ENCODE measurements around the gene SYCP1.
"Not testable (repeated sequence)": the region's sequence is repeated elsewhere in the genome, so short reads cannot be mapped to it uniquely, and the experiment has no call there.

SYCP1 gene

DNA sequence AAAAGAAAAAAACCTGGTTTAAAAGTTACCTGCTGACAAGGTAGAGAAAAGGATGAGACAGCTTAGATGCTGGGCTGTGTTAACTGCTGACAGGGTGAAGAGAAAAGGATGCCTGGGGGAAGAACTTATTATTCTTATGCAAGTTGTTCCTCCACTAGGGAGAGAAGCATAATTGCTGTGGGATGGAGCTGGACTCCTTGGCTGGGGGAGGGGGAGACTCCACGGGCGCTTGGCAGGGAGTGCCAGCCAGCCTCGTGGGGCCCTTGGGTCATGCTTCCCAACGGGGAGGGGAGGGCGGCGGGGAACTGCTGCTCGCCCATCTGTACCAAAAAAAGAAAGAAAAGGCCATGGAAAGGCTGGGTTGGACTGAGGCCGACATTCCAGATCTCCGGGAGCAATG, 47.2 kb downstream of the SYCP1 start:
- Mint-ChIP-seq H3K4me1 (no peaks in the 10 kb centered on the region), H3K9me3 (no peaks in the 10 kb centered on the region), H3K4me3 (no peak overlapping the region), H3K27me3 (peaks cover 19% of the 10 kb centered on the region), H3K27ac (no peak overlapping the region)
- ATAC-seq, result no peak
- DNase-seq, result no peak

DNA sequence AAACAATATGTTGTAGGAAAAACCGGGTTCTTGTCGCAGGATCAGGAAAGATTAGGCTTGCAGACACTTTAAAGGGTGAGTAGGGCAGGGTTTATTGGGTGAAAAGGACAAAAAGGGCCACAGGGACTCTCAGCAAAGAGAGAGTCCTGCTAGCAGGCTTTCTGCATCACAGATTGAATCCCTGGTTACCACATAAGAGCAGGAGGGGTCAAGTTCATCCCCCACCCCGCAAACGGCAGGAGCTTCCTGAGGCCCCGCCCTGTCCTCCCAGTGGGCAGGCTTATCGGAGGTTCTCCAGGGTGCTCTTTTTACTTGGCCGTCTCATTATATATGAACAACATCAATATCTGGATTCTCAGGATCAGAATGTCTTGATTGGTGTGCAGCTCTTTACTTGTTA, 47.7 kb downstream of the SYCP1 start:
- no peaks in the 10 kb centered on the region for H3K4me1 Mint-ChIP-seq
- no peak overlapping the region for H3K4me3 Mint-ChIP-seq
- no peaks in the 10 kb centered on the region for H3K9me3 Mint-ChIP-seq
- DNase-seq (no peak), ATAC-seq (no peak)
- no peak overlapping the region for H3K27ac Mint-ChIP-seq
- peaks cover 14% of the 10 kb centered on the region for H3K27me3 Mint-ChIP-seq

DNA sequence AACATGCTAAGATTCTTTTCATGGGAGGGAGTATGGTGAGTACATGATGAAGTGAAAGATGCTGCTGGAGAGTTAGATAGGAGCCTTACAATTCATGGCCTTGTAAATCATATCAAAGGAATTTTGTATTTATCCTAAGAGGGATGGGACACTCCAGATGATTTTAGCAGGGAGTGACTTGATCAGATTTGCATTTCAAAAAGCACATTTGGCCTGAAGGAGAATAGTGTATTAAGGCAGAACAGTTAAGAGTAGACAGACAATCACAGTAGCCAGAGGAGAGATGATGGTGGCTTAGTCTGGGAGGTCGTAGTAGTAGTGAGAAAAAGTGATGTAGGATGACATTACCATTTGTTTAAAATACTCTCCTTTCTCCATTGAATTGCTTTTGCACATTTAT, 48.8 kb downstream of the SYCP1 start:
- no peaks in the 10 kb centered on the region for H3K9me3 Mint-ChIP-seq
- H3K4me3 Mint-ChIP-seq, result no peak overlapping the region
- ATAC-seq, result no peak
- no peaks in the 10 kb centered on the region for H3K4me1 Mint-ChIP-seq
- H3K27me3 Mint-ChIP-seq, result peaks cover 10% of the 10 kb centered on the region
- no peak overlapping the region for H3K27ac Mint-ChIP-seq
- DNase-seq, result no peak

DNA sequence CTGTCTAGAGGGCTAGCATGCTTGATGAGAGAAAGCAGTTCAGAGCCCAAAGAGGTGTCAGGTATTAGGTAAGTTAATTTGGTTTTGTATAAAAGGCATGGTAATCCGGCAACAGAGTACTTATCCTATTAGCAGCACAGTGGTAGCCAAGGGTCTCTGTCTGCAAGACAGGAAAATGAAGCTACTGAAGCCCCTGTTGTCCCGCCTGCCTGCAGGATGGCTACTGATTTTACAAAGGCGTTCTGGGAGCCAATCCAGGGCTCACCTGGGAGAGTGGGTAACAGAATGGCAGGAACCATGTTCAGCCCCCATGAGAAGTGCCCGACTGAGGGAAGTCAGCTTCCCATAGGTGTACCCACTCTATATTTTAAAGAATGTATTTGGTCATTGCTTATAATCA, 61.1 kb downstream of the SYCP1 start:
- not testable (repeated sequence) for H3K27ac Mint-ChIP-seq, ATAC-seq, H3K9me3 Mint-ChIP-seq, H3K4me1 Mint-ChIP-seq, H3K4me3 Mint-ChIP-seq, DNase-seq
- H3K27me3 Mint-ChIP-seq, result peaks cover 44% of the 10 kb centered on the region

DNA sequence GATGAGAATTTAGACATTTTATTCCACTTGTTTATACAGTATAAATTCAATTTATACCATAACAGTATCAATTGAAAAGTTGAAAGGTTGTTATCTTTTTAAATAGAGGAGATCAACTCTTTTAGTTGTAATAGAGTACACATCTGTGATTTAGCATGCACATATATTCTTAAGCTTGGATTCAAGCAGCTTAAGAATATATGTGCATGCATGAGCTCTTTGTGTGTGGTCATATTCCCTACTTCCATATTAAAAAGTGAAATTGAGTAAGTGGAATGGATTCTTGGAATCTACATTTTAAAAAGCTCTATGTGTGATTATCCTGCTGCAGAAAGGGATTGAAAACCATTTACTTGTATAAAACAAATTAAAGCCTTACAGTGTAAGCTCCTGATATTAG, 71.9 kb downstream of the SYCP1 start:
- H3K4me3 Mint-ChIP-seq, result no peak overlapping the region
- no peak for ATAC-seq
- peaks cover 31% of the 10 kb centered on the region for H3K27me3 Mint-ChIP-seq
- H3K9me3 Mint-ChIP-seq, result peaks cover 7% of the 10 kb centered on the region in 2 donors
- no peak overlapping the region for H3K27ac Mint-ChIP-seq
- H3K4me1 Mint-ChIP-seq, result peaks cover 7% of the 10 kb centered on the region
- DNase-seq, result no peak

DNA sequence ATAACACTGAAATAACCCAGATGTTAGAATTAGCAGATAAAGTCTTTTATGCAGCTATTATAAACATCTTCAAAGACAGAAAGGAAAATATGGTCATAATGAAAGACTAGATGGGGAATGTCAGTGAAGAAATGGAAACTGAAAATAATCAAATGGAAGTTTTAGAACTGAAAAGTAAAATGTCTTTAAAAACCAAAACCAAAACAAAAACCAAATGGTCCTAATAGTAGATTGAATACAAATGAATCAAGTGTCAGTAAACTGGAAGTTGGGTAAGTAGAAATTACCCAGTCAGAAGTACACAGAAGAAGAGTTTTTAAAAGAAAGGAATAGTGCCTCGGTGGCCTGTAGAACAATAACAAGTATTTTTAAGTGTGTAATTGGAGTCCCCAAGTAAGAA, 72.7 kb downstream of the SYCP1 start:
- peaks cover 26% of the 10 kb centered on the region for H3K27me3 Mint-ChIP-seq
- no peak for ATAC-seq
- no peak for DNase-seq
- no peak overlapping the region for H3K27ac Mint-ChIP-seq
- peaks cover 7 to 11% of the 10 kb centered on the region in 2 donors for H3K9me3 Mint-ChIP-seq
- no peak overlapping the region for H3K4me3 Mint-ChIP-seq
- H3K4me1 Mint-ChIP-seq, result peaks cover 7% of the 10 kb centered on the region

DNA sequence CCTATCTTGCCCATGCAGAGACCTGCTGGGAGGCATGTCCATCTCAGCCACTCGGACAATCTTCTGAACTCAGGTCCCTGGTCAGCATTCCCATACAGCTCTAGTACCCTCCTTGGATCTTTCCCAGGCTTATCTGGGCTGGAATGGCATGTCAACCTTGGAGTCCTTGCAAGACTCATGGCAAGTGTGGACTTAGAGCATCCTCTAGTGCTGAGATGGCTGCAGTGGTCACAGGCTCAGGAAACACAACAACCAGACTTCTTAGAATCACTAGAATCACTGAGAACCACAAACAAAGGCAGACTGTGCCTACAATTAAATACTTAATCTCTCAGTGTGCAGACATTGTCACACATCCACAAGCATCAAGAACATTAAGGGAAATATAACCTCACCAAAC, 101.9 kb downstream of the SYCP1 start:
- no peak for DNase-seq
- Mint-ChIP-seq H3K4me1 (no peaks in the 10 kb centered on the region), H3K4me3 (no peak overlapping the region), H3K9me3 (peaks cover 0 to 4% of the 10 kb centered on the region in 2 donors), H3K27me3 (peaks cover 32% of the 10 kb centered on the region), H3K27ac (no peak overlapping the region)
- no peak for ATAC-seq

DNA sequence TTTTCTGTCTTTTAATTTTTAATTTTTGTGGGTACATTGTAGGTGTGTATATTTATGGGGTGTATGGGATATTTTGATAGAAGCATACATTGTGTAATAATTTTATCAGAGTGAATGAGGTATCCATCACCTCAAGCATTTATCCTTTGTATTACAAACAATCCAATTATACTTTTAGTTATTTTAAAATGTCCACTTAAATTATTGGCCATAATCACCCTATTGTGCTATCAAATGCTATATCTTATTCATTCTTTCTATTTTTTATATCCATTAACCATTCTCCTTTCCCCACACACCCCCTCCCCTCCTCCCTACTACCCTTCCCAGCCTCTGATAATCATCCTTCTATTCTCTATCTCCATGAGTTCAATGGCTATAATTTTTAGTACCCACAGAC, 104.8 kb downstream of the SYCP1 start:
- peaks cover 0 to 4% of the 10 kb centered on the region in 2 donors for H3K9me3 Mint-ChIP-seq
- no peak overlapping the region for H3K27ac Mint-ChIP-seq
- H3K4me1 Mint-ChIP-seq, result no peaks in the 10 kb centered on the region

DNA sequence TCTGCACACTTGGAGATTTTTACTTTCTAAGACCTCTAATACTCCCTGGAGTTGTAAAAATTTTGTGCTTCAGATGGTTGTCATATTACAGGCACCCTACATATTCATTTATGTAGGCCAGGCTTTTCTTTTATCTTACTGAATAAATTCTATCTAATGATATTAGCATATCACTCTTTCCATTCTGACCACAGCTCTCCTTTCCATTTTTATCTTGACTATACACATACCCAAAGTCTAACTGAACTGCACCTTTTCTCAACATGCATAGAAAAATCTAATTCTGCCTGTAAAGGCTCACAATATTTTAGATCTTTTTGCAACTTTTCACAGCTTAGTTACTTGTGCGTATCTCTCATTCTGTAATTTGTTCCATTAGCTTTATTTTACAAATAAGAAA, 122.2 kb downstream of the SYCP1 start:
- H3K9me3 Mint-ChIP-seq, result peaks cover 2 to 3% of the 10 kb centered on the region in 2 donors
- no peak overlapping the region for H3K4me3 Mint-ChIP-seq
- H3K27me3 Mint-ChIP-seq, result peaks cover 10% of the 10 kb centered on the region
- no peaks in the 10 kb centered on the region for H3K4me1 Mint-ChIP-seq
- DNase-seq (no peak), ATAC-seq (no peak)
- H3K27ac Mint-ChIP-seq, result peak overlapping the region in 1 of 2 donors; percentile 19

More for the DNA sequence above, 104.8 kb downstream of the SYCP1 start:
- Mint-ChIP-seq H3K4me3 (no peak overlapping the region), H3K27me3 (peaks cover 38% of the 10 kb centered on the region)
- DNase-seq (no peak), ATAC-seq (no peak)

DNA sequence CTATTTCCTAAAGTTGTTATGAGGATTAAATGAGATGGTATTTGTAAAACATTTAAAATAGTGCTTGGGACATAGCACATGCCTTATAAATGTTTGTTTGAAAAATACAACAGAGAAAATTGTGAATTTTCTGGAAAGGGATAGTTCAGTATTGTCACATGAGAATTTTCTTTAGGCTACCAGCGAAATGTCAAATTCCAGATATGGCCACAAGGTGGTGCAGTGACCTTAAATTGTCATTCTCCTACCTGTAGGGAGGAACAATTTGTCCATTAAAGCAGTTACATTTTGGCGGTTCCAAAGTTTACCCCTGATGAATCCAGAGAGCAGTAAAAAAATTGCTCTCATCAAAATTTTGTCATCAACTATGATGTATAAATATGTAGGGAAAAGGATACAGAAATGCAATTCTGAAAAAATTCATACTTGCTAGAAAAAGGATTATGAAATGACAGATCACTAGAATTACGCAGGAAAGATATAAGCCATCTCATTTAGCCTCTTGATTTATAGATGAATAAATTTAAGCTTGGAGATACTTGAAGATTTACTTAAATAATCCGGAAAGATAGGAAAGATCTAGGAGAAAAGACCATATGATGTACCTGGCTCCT, 124.7 kb downstream of the SYCP1 start:
- peaks cover 5% of the 10 kb centered on the region for H3K27me3 Mint-ChIP-seq
- peak; percentile 45 to 49 for DNase-seq
- H3K9me3 Mint-ChIP-seq, result peaks cover 7 to 15% of the 10 kb centered on the region in 2 donors
- no peak overlapping the region for H3K4me3 Mint-ChIP-seq
- H3K4me1 Mint-ChIP-seq, result no peaks in the 10 kb centered on the region
- no peak for ATAC-seq
- H3K27ac Mint-ChIP-seq, result no peak overlapping the region

DNA sequence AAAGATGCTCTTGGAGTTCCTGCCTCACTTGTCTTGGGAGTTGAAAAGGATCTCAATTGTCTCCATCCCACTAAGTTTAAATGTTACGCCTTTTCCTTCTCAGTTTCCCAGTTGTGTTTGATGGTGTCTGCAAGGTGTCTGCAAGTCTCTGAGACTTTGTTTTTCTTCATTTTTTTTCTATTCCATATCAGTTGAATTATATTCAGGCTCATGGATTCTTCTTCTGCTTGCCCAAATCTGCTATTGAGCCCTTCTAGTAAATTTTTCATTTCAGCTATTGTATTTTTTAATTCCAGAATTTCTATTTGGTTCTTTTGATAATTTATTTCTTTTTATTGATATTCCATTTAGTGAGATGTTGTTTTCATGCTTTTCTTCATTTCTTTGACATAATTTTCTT, 127.6 kb downstream of the SYCP1 start:
- DNase-seq, result no peak
- ATAC-seq, result no peak
- H3K4me1 Mint-ChIP-seq, result no peaks in the 10 kb centered on the region
- no peaks in the 10 kb centered on the region for H3K27me3 Mint-ChIP-seq
- peaks cover 7 to 21% of the 10 kb centered on the region in 2 donors for H3K9me3 Mint-ChIP-seq
- no peak overlapping the region for H3K27ac Mint-ChIP-seq
- no peak overlapping the region for H3K4me3 Mint-ChIP-seq

DNA sequence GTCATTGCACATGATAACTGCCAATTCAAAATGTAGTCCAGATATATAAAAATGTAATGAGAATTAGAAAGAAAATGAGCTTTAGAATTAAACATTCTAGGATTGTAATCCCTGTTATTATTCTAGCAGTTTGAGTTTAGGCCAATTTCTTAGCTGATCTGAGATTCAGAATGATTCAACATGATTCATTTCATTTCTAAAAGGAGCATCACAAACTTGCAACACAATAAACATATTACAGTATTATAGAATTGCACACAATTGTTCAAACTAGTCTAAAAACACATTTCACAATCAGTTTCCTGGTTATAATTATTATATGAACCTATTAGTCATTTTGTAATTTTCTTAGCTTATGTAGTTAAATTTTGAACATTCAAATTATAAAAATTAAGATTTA, 131.6 kb downstream of the SYCP1 start:
- DNase-seq (no peak), ATAC-seq (no peak)
- H3K27ac Mint-ChIP-seq, result no peak overlapping the region
- H3K27me3 Mint-ChIP-seq, result no peaks in the 10 kb centered on the region
- no peaks in the 10 kb centered on the region for H3K4me1 Mint-ChIP-seq
- no peak overlapping the region for H3K4me3 Mint-ChIP-seq
- peaks cover 27 to 32% of the 10 kb centered on the region in 2 donors for H3K9me3 Mint-ChIP-seq

DNA sequence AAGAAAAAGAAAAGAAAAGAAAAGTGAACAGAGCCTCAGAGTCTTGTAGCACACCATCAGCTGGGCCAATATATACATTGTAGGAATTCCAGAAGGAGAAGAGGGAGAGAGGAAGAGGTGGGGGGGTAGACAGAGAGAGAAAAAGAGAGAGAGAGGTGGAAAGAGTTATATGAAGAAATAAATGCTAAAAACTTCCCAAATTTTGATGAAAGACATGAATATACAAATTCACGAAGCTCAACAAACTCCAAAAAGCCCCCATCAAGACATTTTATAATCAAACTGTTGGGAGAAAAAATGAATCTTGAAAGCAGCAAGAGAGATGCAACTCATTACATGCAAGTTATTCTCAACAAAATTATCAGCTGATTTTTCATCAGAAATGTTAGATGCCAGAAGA, 133.4 kb downstream of the SYCP1 start:
- Mint-ChIP-seq H3K27ac (no peak overlapping the region), H3K27me3 (no peaks in the 10 kb centered on the region), H3K4me1 (no peaks in the 10 kb centered on the region), H3K4me3 (no peak overlapping the region), H3K9me3 (peaks cover 17 to 20% of the 10 kb centered on the region in 2 donors)
- DNase-seq, result no peak
- ATAC-seq, result no peak

DNA sequence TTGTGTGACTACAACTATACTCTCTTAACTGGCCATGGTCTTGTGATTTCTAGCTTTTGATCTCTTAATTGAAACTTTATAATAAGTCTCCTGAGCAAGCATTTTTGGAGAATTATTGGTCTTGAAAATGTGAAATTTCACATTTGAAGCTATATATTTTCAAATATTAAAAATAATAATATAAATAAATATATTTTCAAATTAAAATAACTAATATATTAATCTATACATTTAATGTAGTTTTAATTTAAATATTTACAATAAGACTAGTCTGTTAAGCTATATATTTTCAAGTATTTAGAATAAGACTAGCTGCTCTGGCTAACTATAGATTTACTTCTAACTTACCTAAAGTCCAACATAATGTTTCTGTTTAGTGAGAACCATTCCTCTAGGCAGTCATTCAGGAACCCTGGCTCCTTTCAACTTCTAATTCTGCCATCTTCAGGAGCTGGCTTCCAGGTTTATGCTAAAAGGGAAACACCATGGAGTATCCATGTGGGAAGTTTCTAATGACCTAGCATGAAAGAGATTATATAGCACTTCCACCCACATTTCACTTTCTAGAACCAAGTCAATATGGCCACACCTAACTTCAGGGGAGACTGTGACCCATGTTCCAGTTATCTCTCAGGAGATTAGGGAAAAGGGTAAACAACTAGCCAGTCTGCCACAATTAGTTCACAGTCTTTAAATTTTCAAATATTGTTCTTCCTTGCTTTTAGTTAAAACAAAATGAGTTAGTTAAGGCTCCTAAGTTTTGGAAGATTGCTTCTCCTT, 143.0 kb downstream of the SYCP1 start:
- Mint-ChIP-seq H3K27me3 (no peaks in the 10 kb centered on the region), H3K9me3 (no peaks in the 10 kb centered on the region), H3K4me3 (no peak overlapping the region), H3K4me1 (no peaks in the 10 kb centered on the region), H3K27ac (no peak overlapping the region)
- ATAC-seq (no peak), DNase-seq (no peak)

DNA sequence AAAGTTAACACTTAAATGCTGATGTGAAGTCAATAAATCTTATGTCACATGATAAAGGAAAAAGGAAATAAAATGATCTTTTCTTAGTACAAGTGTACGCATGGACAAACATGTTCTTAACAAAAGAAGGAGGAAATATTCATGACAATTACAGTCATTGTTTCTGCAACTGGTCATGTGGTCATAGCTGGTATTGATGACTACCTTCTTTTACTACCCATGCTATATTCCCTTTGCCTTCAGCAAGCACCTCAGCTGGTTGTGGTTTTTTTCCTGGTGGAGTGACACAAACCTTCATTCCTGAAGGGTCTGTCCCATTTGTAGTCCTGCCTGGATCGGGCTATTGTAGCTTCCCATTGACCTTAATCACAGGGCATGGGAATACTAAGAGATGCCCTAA, 151.5 kb downstream of the SYCP1 start:
- no peaks in the 10 kb centered on the region for H3K4me1 Mint-ChIP-seq
- no peak overlapping the region for H3K4me3 Mint-ChIP-seq
- H3K27ac Mint-ChIP-seq, result no peak overlapping the region
- DNase-seq (no peak), ATAC-seq (no peak)
- H3K27me3 Mint-ChIP-seq, result peaks cover 7% of the 10 kb centered on the region
- H3K9me3 Mint-ChIP-seq, result peaks cover 0 to 5% of the 10 kb centered on the region in 2 donors

DNA sequence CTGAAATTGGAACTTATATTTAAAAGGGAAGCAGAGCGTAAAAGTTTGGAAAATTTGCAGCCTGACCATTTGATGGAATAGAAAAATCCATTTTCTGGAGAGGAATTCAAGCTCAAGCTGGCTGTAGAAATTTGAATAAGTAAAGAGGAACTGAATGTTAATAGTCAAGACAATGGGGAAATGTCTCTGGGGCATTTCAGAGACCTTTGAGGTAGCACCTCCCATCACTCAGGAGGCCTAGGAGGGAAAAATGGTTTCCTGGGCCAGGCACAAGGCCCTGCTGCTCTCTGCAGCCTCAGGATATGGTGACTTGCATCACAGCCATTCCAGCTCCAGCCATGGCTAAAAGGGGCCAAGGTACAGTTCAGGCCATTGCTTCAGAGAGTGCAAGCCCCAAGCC, 157.3 kb downstream of the SYCP1 start:
- no peaks in the 10 kb centered on the region for H3K27me3 Mint-ChIP-seq
- ATAC-seq, result no peak
- no peak overlapping the region for H3K27ac Mint-ChIP-seq
- H3K4me1 Mint-ChIP-seq, result no peaks in the 10 kb centered on the region
- no peak for DNase-seq
- no peaks in the 10 kb centered on the region for H3K9me3 Mint-ChIP-seq
- no peak overlapping the region for H3K4me3 Mint-ChIP-seq

DNA sequence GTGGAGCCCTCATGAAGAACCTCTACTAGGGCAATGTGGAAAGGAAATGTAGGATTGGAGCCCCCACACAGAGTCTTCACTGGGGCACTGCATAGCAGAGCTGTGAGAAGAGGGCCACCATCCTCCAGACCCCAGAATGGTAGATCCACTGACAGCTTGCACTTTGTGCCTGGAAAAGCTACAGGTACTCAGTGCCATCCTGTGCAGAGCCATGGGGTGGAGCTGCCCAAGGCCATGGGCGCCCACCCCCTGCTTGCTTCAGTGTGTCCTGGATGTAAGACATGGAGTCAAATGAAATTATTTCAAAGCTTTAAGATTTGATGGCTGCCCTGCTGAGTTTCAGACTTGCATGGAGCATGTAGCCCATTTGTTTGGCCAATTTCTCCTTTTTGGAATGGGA, 157.8 kb downstream of the SYCP1 start:
- Mint-ChIP-seq H3K4me3 (no peak overlapping the region), H3K27me3 (no peaks in the 10 kb centered on the region), H3K27ac (no peak overlapping the region), H3K9me3 (no peaks in the 10 kb centered on the region), H3K4me1 (no peaks in the 10 kb centered on the region)
- DNase-seq, result no peak
- no peak for ATAC-seq

Measured in stimulated activated naive CD8-positive, alpha-beta T cell treated with anti-CD3 and anti-CD28 coated beads, Interleukin-15, amount 100 ng/mL, for 72 hours (primary cell).